HEK293T (cell line): ENCODE measurements around the gene FAM118A.

ENCODE experiments used
- ARNT ChIP-seq: fragments of 450-650 bp; IDR thresholded peaks from 2 replicates; pipeline ENCODE4 v1.6.1; 2017; ENCODE audit warnings: mild to moderate bottlenecking
- BHLHE40 ChIP-seq: fragments of 450-650 bp; IDR thresholded peaks from 2 replicates; pipeline ENCODE4 v1.6.1; 2016; ENCODE audit warnings: mild to moderate bottlenecking, moderate library complexity, borderline replicate concordance
- CTBP1 ChIP-seq: fragments of 450-650 bp; IDR thresholded peaks from 2 replicates; pipeline ENCODE4 v1.6.1; 2016; ENCODE audit warnings: borderline replicate concordance
- ELF4 ChIP-seq: fragments of 450-650 bp; IDR thresholded peaks from 2 replicates; pipeline ENCODE4 v1.6.1; 2017; ENCODE audit warnings: antibody characterized with exemption
- FOXA1 ChIP-seq: fragments of 450-650 bp; IDR thresholded peaks from 2 replicates; pipeline ENCODE4 v1.6.1; 2016; ENCODE audit warnings: mild to moderate bottlenecking
- FOXK2 ChIP-seq: fragments of 450-650 bp; IDR thresholded peaks from 2 replicates; pipeline ENCODE4 v1.6.1; 2016; ENCODE audit warnings: mild to moderate bottlenecking
- FOXM1 ChIP-seq: fragments of 450-650 bp; IDR thresholded peaks from 2 replicates; pipeline ENCODE4 v1.6.1; 2017; ENCODE audit warnings: mild to moderate bottlenecking, borderline replicate concordance
- L3MBTL2 ChIP-seq: fragments of 450-650 bp; conservative IDR thresholded peaks from 2 replicates; pipeline ENCODE4 v1.6.1; 2016; ENCODE audit warnings: mild to moderate bottlenecking
- LEF1 ChIP-seq: fragments of 450-650 bp; IDR thresholded peaks from 2 replicates; pipeline ENCODE4 v1.6.1; 2017; ENCODE audit warnings: mild to moderate bottlenecking, borderline replicate concordance
- NFRKB ChIP-seq: fragments of 450-650 bp; IDR thresholded peaks from 2 replicates; pipeline ENCODE4 v1.6.1; 2016; ENCODE audit warnings: mild to moderate bottlenecking, moderate library complexity
- SP1 ChIP-seq: fragments of 450-650 bp; IDR thresholded peaks from 2 replicates; pipeline ENCODE4 v1.6.1; 2017
- SUZ12 ChIP-seq: fragments of 450-650 bp; IDR thresholded peaks from 2 replicates; pipeline ENCODE4 v1.6.1; 2016; ENCODE audit warnings: mild to moderate bottlenecking
- TARDBP ChIP-seq: fragments of 450-650 bp; IDR thresholded peaks from 2 replicates; pipeline ENCODE4 v1.6.1; 2016
- ZNF384 ChIP-seq: fragments of 450-650 bp; IDR thresholded peaks from 2 replicates; pipeline ENCODE4 v1.6.1; 2016

DNA sequence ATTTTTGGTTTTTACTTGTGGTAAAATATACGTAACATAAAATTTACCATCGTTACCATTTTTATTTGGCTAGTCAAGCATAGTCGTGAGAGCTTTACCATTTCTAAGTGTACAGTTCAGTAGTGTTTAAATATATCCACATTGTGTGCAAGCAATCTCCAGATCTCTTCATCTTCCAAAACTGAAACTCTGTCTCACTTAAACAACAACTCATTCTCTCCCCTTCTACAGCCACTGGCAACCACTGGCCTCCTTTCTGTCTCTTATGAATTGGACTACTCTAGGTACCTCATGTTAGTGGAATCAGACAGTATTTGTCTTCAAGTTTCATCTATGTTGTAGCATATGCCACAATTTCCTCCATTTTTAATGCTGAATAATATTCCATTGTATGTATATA is 66.3 kb downstream of the FAM118A start:
- no peak for TF ChIP-seq FOXM1
- no peak for TF ChIP-seq BHLHE40
- no peak for TF ChIP-seq FOXK2
- no peak for TF ChIP-seq FOXA1
- TF ChIP-seq LEF1, result no peak
- TF ChIP-seq ARNT, result no peak
- no peak for TF ChIP-seq SP1
- TF ChIP-seq L3MBTL2, result no peak
- TF ChIP-seq ELF4, result no peak
- no peak for TF ChIP-seq TARDBP
- TF ChIP-seq CTBP1, result no peak
- no peak for TF ChIP-seq NFRKB
- TF ChIP-seq SUZ12, result no peak
- TF ChIP-seq ZNF384, result no peak
